H1 (cell line): ENCODE measurements around the gene FOXA3. TPM values are rescaled to one million over a fixed set of nuclear protein-coding genes. Genes with fewer than 3 reads are reported as not detected.
A peak's percentile ranks its signal among the peaks of the same experiment; 100 is the strongest.

Experiments used
- CTCF ChIA-PET: fragments of 300-600 bp; sonication (Branson Sonifier 250); formaldehyde crosslinking; loops from one replicate; lab custom pipeline; 2021; ENCODE audit not compliant: partially characterized antibody; lab: Charles Lee
- POLR2A ChIA-PET: fragments of 300-600 bp; sonication (Branson Sonifier 250); formaldehyde crosslinking; loops from one replicate; lab custom pipeline; 2021; ENCODE audit warnings: inconsistent platforms; ENCODE audit not compliant: partially characterized antibody; lab: Charles Lee
- DNase-seq, 2 experiments: peaks; one replicate each; pipeline versions ENCODE4 v3.0.0 to v3.0.0-alpha.2; 2010 to 2022; ENCODE audit warnings: low spot score in 2 of 2, low read depth in 1 of 2, mixed read lengths in 1 of 2
- FAIRE-seq: peaks from 2 replicates; lab custom pipeline; 2011; peaks lifted over from hg19 to GRCh38; lab: Jason Lieb, UNC
- H2AFZ ChIP-seq: 2 replicates; pipeline ENCODE4 v1.8.1; 2012; ENCODE audit warnings: low read length, inconsistent platforms
- H2AK5ac ChIP-seq: 2 replicates; pipeline ENCODE4 v1.6.1; 2013; ENCODE audit warnings: low read depth, low read length
- H2BK120ac ChIP-seq: replicated peaks from 2 replicates; pipeline ENCODE3; 2013; ENCODE audit warnings: low read depth, low read length, inconsistent platforms
- H2BK12ac ChIP-seq: 2 replicates; pipeline ENCODE4 v1.6.1; 2013; ENCODE audit warnings: low read depth, low read length
- H2BK15ac ChIP-seq: 2 replicates; pipeline ENCODE4 v1.6.1; 2013; ENCODE audit warnings: low read length
- H2BK20ac ChIP-seq: 2 replicates; pipeline ENCODE4 v1.6.1; 2013; ENCODE audit warnings: low read length
- H2BK5ac ChIP-seq: 2 replicates; pipeline ENCODE4 v1.6.1; 2013; ENCODE audit warnings: low read depth, low read length
- H3K14ac ChIP-seq: 2 replicates; pipeline ENCODE4 v1.6.1; 2013; ENCODE audit warnings: inconsistent platforms; ENCODE audit not compliant: insufficient read length
- H3K18ac ChIP-seq: 2 replicates; pipeline ENCODE4 v1.6.1; 2013; ENCODE audit warnings: low read length; ENCODE audit errors: extremely low read depth
- H3K23ac ChIP-seq: 2 replicates; pipeline ENCODE4 v1.6.1; 2013; ENCODE audit warnings: inconsistent platforms; ENCODE audit not compliant: insufficient read length
- H3K23me2 ChIP-seq: 2 replicates; pipeline ENCODE4 v1.6.1; 2013; ENCODE audit warnings: low read depth, low read length
- H3K27ac ChIP-seq: 2 replicates; pipeline ENCODE4 v1.6.1; 2011; ENCODE audit warnings: low read depth, low read length, inconsistent platforms
- H3K27me3 ChIP-seq, 4 experiments: replicated peaks in 1 of 4; 1 replicate in 1 of 4; 2 replicates in 3 of 4; pipeline versions ENCODE4 v1.6.1 to v1.8.1; 2011 to 2013; ENCODE audit warnings: low read length in 3 of 4, mild to moderate bottlenecking in 3 of 4, inconsistent platforms in 2 of 4, mixed read lengths in 2 of 4, moderate library complexity in 1 of 4; ENCODE audit not compliant: control insufficient read depth in 3 of 4, insufficient read depth in 3 of 4; ENCODE audit errors: extremely low read depth in 1 of 4
- H3K36me3 ChIP-seq, 4 experiments: 2 replicates each; pipeline versions ENCODE4 v1.6.1 to v1.8.1; 2011 to 2013; ENCODE audit warnings: mild to moderate bottlenecking in 4 of 4, low read length in 3 of 4, moderate library complexity in 2 of 4, control low read depth in 1 of 4, inconsistent platforms in 1 of 4; ENCODE audit not compliant: insufficient read depth in 4 of 4, control insufficient read depth in 2 of 4
- H3K4ac ChIP-seq: replicated peaks from 2 replicates; pipeline ENCODE3; 2013; ENCODE audit warnings: low read length, low read depth, mixed read lengths, inconsistent platforms; ENCODE audit not compliant: insufficient read length
- H3K4me1 ChIP-seq, 4 experiments: replicated peaks in 1 of 4; 1 replicate in 1 of 4; 2 replicates in 3 of 4; pipeline versions ENCODE4 v1.6.1 to v1.8.1; 2011 to 2013; ENCODE audit warnings: low read length in 3 of 4, inconsistent platforms in 2 of 4, mixed read lengths in 1 of 4; ENCODE audit not compliant: insufficient read depth in 4 of 4, control insufficient read depth in 3 of 4
- H3K4me2 ChIP-seq, 2 experiments: 2 replicates each; pipeline versions ENCODE4 v1.6.1 to v1.8.1; 2011 to 2013; ENCODE audit warnings: low read depth in 2 of 2, low read length in 2 of 2, control low read depth in 1 of 2, inconsistent platforms in 1 of 2, mild to moderate bottlenecking in 1 of 2; ENCODE audit not compliant: insufficient read depth in 1 of 2
- H3K4me3 ChIP-seq, 4 experiments: fragments of 200-600, 300-600 bp in 1 of 4; sonication (generic), shearing (Covaris generic), sonication (Bioruptor Twin) in 1 of 4; 2 replicates each; pipeline versions ENCODE4 v1.5.1 to v1.8.1; 2011 to 2016; ENCODE audit warnings: low read length in 4 of 4, low read depth in 3 of 4, control low read depth in 2 of 4, inconsistent platforms in 2 of 4, mild to moderate bottlenecking in 2 of 4, mixed read lengths in 1 of 4, moderate library complexity in 1 of 4; ENCODE audit not compliant: insufficient read depth in 2 of 4; ENCODE audit errors: extremely low read depth in 1 of 4
- H3K56ac ChIP-seq: replicated peaks from 2 replicates; pipeline ENCODE3; 2013; ENCODE audit warnings: low read depth, mild to moderate bottlenecking, mixed read lengths, low read length, inconsistent platforms; ENCODE audit not compliant: insufficient read length
- H3K79me1 ChIP-seq: 2 replicates; pipeline ENCODE4 v1.6.1; 2013; ENCODE audit warnings: low read depth, low read length, control low read depth
- H3K79me2 ChIP-seq, 2 experiments: 2 replicates each; pipeline versions ENCODE4 v1.6.1 to v1.8.1; 2012 to 2013; ENCODE audit warnings: low read length in 2 of 2, mild to moderate bottlenecking in 2 of 2, inconsistent platforms in 1 of 2; ENCODE audit not compliant: insufficient read depth in 2 of 2, control insufficient read depth in 1 of 2
- H3K9ac ChIP-seq, 4 experiments: replicated peaks in 1 of 4; 1 replicate in 1 of 4; 2 replicates in 3 of 4; pipeline versions ENCODE4 v1.6.1 to v1.8.1; 2011 to 2013; ENCODE audit warnings: low read depth in 3 of 4, low read length in 3 of 4, control low read depth in 2 of 4, mild to moderate bottlenecking in 2 of 4, moderate library complexity in 2 of 4, inconsistent platforms in 1 of 4; ENCODE audit errors: extremely low read depth in 1 of 4
- H3K9me3 ChIP-seq, 2 experiments: 2 replicates each; pipeline versions ENCODE4 v1.6.1 to v1.8.1; 2012 to 2013; ENCODE audit warnings: mild to moderate bottlenecking in 2 of 2, moderate library complexity in 2 of 2, control low read depth in 1 of 2, inconsistent platforms in 1 of 2, low read depth in 1 of 2, low read length in 1 of 2, mixed read lengths in 1 of 2; ENCODE audit not compliant: insufficient read depth in 2 of 2
- H4K20me1 ChIP-seq, 2 experiments: replicated peaks in 1 of 2; 2 replicates each; pipeline versions ENCODE3 to v1.8.1; 2011 to 2013; ENCODE audit warnings: inconsistent platforms in 2 of 2, low read length in 2 of 2, mild to moderate bottlenecking in 1 of 2; ENCODE audit not compliant: insufficient read depth in 2 of 2, control insufficient read depth in 1 of 2
- H4K5ac ChIP-seq: 2 replicates; pipeline ENCODE4 v1.6.1; 2013; ENCODE audit warnings: low read length, low read depth, mixed read lengths, inconsistent platforms; ENCODE audit not compliant: insufficient read length
- H4K8ac ChIP-seq: 2 replicates; pipeline ENCODE4 v1.8.0; 2013; ENCODE audit warnings: mild to moderate bottlenecking, moderate library complexity, low read length, inconsistent platforms; ENCODE audit not compliant: insufficient read depth; ENCODE audit errors: extremely low read depth
- H4K91ac ChIP-seq: replicated peaks from 2 replicates; pipeline ENCODE3; 2013; ENCODE audit warnings: low read length, mixed read lengths, inconsistent platforms; ENCODE audit not compliant: insufficient read length
- EP300 ChIP-seq, 2 experiments: IDR thresholded peaks; 1 replicate in 1 of 2; 2 replicates in 1 of 2; pipeline ENCODE4 v1.6.1; 2011 to 2012; ENCODE audit warnings: low read depth in 2 of 2, low read length in 2 of 2, mild to moderate bottlenecking in 2 of 2, borderline replicate concordance in 1 of 2, inconsistent platforms in 1 of 2, moderate library complexity in 1 of 2
- GABPA ChIP-seq: IDR thresholded peaks from 2 replicates; pipeline ENCODE4 v1.6.1; 2011; ENCODE audit warnings: mild to moderate bottlenecking, low read length, moderate library complexity, borderline replicate concordance; ENCODE audit not compliant: insufficient read depth
- HDAC2 ChIP-seq, 2 experiments: fragments of 300-600 bp in 1 of 2; sonication (generic) in 1 of 2; IDR thresholded peaks; 2 replicates each; pipeline ENCODE4 v1.6.1; 2011 to 2012; ENCODE audit warnings: low read depth in 2 of 2, low read length in 2 of 2, mild to moderate bottlenecking in 2 of 2, moderate library complexity in 2 of 2, borderline replicate concordance in 1 of 2, inconsistent platforms in 1 of 2
- SIN3A ChIP-seq, 2 experiments: IDR thresholded peaks in 1 of 2; conservative IDR thresholded peaks in 1 of 2; 2 replicates each; pipeline ENCODE4 v1.6.1; 2011 to 2012; ENCODE audit warnings: low read length in 2 of 2, improper control_type of control experiment in 1 of 2, low read depth in 1 of 2, mild to moderate bottlenecking in 1 of 2
- WGBS, 2 experiments: shearing (Covaris generic) in 1 of 2; methylation state at CpG; one replicate each; pipeline versions ENCODE4 v1.1.6 to v1.1.7; 2013 to 2015; ENCODE audit warnings: low lambda C conversion rate in 2 of 2, mixed read lengths in 2 of 2, inconsistent platforms in 1 of 2, low coverage in 1 of 2, missing lambda C conversion rate in 1 of 2; ENCODE audit not compliant: insufficient replicate concordance in 2 of 2, insufficient coverage in 1 of 2, insufficient read length in 1 of 2; ENCODE audit errors: extremely low coverage in 1 of 2, missing lambda C conversion rate in 1 of 2; 5-methylcytosine and 5-hydroxymethylcytosine counted together
- polyA plus RNA-seq, 7 experiments: library from polyadenylated mRNA; depleted of rRNA in 3 of 7; stranded (reverse) in 5 of 7; unstranded in 2 of 7; fragments of >200 nt in 5 of 7; fragments of 200-250 nt in 2 of 7; gene quantifications; 1 replicate in 5 of 7; 2 replicates in 1 of 7; 4 replicates in 1 of 7; pipeline versions ENCODE4 v1.2.1 to v1.2.3, GENCODE V29; 2011 to 2013; ENCODE audit warnings: missing spikeins in 2 of 7, mixed read lengths in 2 of 7
- total RNA-seq: library from RNA; stranded (reverse); fragmentation: NEBNext Ultra II Directional; extraction: Animal tissue kit (Norgen Biotek cat#: 25700); gene quantifications from 2 replicates; pipeline ENCODE4 v1.2.1, GENCODE V29; 2021

Gene FOXA3
- total and polyA plus RNA-seq, 2 of the 8 experiments (the other 6 are each of a cell fraction or from before 2014, with no cell fraction given) = 20.2 to 49.1 TPM

DNA sequence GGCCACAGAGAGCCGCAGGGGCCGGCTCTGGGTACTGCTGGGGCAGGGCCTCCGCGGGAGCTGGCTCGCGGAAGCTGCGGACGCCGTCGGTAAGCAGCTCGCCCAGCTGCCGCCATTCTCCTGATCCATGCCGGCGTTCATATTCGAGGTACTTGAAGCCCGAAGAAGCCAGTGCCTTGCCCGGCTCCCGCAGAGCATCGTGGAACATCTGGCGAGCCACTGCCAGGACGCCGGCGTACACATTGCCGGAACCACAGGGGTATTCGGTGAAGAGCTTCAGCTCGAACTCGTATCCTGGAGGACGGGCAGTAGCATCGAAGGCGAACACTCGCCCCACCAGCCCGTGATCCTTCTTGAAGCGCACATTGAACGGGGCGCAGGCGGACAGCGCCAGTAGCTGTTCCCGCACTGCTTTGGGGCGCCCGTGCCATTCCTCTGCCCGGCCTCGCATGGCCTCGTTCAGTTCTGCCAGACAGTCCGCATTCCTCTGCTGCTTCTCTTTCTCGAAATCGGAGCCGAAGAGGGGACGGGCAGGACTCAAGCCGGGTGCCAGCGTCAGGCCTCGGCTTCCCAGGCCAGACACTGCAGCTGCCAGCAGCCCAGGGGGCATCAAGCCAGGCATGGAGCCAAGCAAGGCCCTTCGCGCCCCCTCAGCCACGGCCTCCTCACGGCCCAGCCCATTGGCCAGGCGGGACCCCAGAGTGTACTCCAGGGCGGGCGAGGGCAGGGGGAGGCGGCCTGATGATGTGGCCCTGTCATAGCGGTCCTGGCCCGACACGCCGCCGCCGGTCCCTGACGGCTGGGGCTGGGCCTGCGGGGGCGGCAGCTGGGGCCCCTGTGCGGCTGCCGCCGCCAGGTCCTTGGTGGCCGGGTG is 20.8 kb downstream of the FOXA3 start:
- H2BK120ac ChIP-seq = no peak overlapping the region
- 0 out of 2 replicates have a peak, but pooled peaks cover 2% of the 10 kb centered on the region for H3K79me1 ChIP-seq
- no peak overlapping the region for H3K14ac ChIP-seq
- H3K18ac ChIP-seq = no peak overlapping the region; the same call in none of the 2 replicates
- H3K79me2 ChIP-seq = no peaks in the 10 kb centered on the region; a peak in 1 of 4 replicates
- H2BK5ac ChIP-seq = no peak overlapping the region
- peaks cover 11% of the 10 kb centered on the region; the same call in 1 of the 2 replicates for H3K23me2 ChIP-seq
- no peak overlapping the region for H4K91ac ChIP-seq
- 64% methylated on average over 61 of the region's 72 CpGs; no CpG with 5 or more reads in 1 of the 2 experiments for WGBS, 2 experiments
- no peak overlapping the region for H2BK20ac ChIP-seq
- DNase-seq (no peak), FAIRE-seq (no peak)
- H3K9ac ChIP-seq = peak overlapping the region in 2 of 4 experiments; percentile 71 to 75; a peak in 3 of 7 replicates
- H3K4me2 ChIP-seq = peak overlapping the region; percentile 49 to 76
- H2BK15ac ChIP-seq = no peak overlapping the region
- ChIA-PET CTCF (interaction anchor here (0.7 to 10.7 kb wide), 8 partner anchors 16 to 103 kb away, joined by 3 to 208 read pairs (median 4); partner anchors contain the start of genes DMPK, FOXA3, MYPOP and SYMPK), POLR2A (interaction anchor here (0.6 to 9.8 kb wide), 10 partner anchors 12 to 115 kb away, joined by 3 to 277 read pairs (median 4); partner anchors contain the start of genes DMWD, FOXA3, RSPH6A and SIX5)
- H3K9me3 ChIP-seq = no peaks in the 10 kb centered on the region
- H4K5ac ChIP-seq = no peak overlapping the region
- H3K4me3 ChIP-seq = peak overlapping the region; percentile 71 to 80 (median 78)
- H3K4ac ChIP-seq = no peak overlapping the region
- H3K23ac ChIP-seq = no peak overlapping the region
- H2BK12ac ChIP-seq = 0 out of 2 replicates have a peak overlapping the region, but pooled peaks have one; percentile 27
- H2AFZ ChIP-seq = no peak overlapping the region
- H3K56ac ChIP-seq = no peak overlapping the region
- no peak overlapping the region for H3K27ac ChIP-seq
- H3K27me3 ChIP-seq = no peaks in the 10 kb centered on the region
- peaks cover 0 to 7% (median 0%) of the 10 kb centered on the region in 4 experiments; a peak in 1 of 8 replicates for H3K36me3 ChIP-seq
- no peak overlapping the region for H2AK5ac ChIP-seq
- peak overlapping the region; percentile 81 for H4K8ac ChIP-seq
- peaks cover 3 to 12% of the 10 kb centered on the region in 2 experiments for H4K20me1 ChIP-seq
- H3K4me1 ChIP-seq = peaks cover 6 to 28% (median 18%) of the 10 kb centered on the region in 4 experiments
- TF ChIP-seq EP300 (IDR thresholded peaks at IDR 0.05; ENCODE audit: borderline replicate concordance in 1 of 2, low read depth in 2 of 2, low read length in 2 of 2) = no peak
- peak in 1 of 2 experiments; percentile 63; a peak in 1 of 4 replicates for TF ChIP-seq HDAC2 (IDR thresholded peaks at IDR 0.05; ENCODE audit: borderline replicate concordance in 1 of 2, low read depth in 2 of 2, low read length in 2 of 2)
- no peak for TF ChIP-seq GABPA
- TF ChIP-seq SIN3A (conservative IDR thresholded peaks at IDR 0.05 in 1 of 2, IDR thresholded peaks at IDR 0.05 in 1 of 2; ENCODE audit: low read depth in 1 of 2, low read length in 2 of 2) = peak in 1 of 2 experiments; percentile 13; a peak in 1 of 4 replicates
